Right lobe of liver (tissue), 6 donors: Measurements from ENCODE around the gene TEX12. TPM values are rescaled to one million over a fixed set of nuclear protein-coding genes. Genes with fewer than 3 reads are reported as not detected.
"Not testable (repeated sequence)": the region's sequence is repeated elsewhere in the genome, so short reads cannot be mapped to it uniquely, and the experiment has no call there.

Experiments
- ATAC-seq, 4 donors: fragments of 200-7000 bp; cut with Tn5 transposase; one replicate each; pipeline ENCODE4 v1.9.1; 2020; ENCODE audit warnings: mild to moderate bottlenecking in 4 of 4, moderate library complexity in 4 of 4
- DNase-seq, 3 donors: peaks; one replicate each; pipeline ENCODE4 v3.0.0-alpha.2; 2020
- H3K27ac ChIP-seq, 3 donors: fragments of 200-600 bp; one replicate each; pipeline ENCODE4 v1.8.0; 2022
- H3K27me3 ChIP-seq, 2 donors: fragments of 200-600 bp; one replicate each; pipeline ENCODE4 v1.8.0; 2022
- H3K36me3 ChIP-seq, 4 donors: fragments of 200-600 bp; sonication (generic) in 1 of 4; one replicate each; pipeline versions ENCODE4 v1.5.1 to v1.8.0; 2017 to 2022; ENCODE audit warnings: control low read depth in 1 of 4
- H3K4me1 ChIP-seq, 4 donors: fragments of 200-600 bp; sonication (generic) in 1 of 4; one replicate each; pipeline versions ENCODE4 v1.5.1 to v1.8.0; 2017 to 2022; ENCODE audit warnings: control low read depth in 1 of 4
- H3K4me3 ChIP-seq, 3 donors: fragments of 200-600 bp; one replicate each; pipeline ENCODE4 v1.8.0; 2022
- H3K9me3 ChIP-seq, 4 donors: fragments of 200-600 bp; sonication (generic) in 1 of 4; one replicate each; pipeline versions ENCODE4 v1.5.1 to v1.8.0; 2017 to 2022; ENCODE audit warnings: control low read depth in 1 of 4
- POLR2A ChIP-seq: fragments of 450-650 bp; IDR thresholded peaks from one replicate; pipeline ENCODE4 v1.6.1; 2017; ENCODE audit warnings: antibody characterized with exemption, mild to moderate bottlenecking
- WGBS: methylation state at CpG from one replicate; pipeline ENCODE4 v1.1.6; 2018; ENCODE audit warnings: low coverage, low lambda C conversion rate; ENCODE audit not compliant: insufficient coverage; ENCODE audit errors: missing lambda C conversion rate; 5-methylcytosine and 5-hydroxymethylcytosine counted together
- intact Hi-C, 2 donors: fragments of 100-400 bp; cut with DNase I; formaldehyde crosslinking; loops; one replicate each; pipeline versions ENCODE4 v1.11.2 to v1.14.1; 2022
- total RNA-seq, 6 experiments: library from RNA; depleted of rRNA in 2 of 6; stranded (reverse); fragments of >200 nt in 2 of 6; fragmentation: NEBNext Ultra II Directional in 3 of 6; extraction: Animal tissue kit (Norgen Biotek cat#: 25700) in 3 of 6; gene quantifications; one replicate each; pipeline versions ENCODE4 v1.1.0 to v1.2.4, GENCODE V29; 2016 to 2023
- TF ChIP-seq, protein P1 (sequence below), 4 donors: fragments of 200-600 bp in 3 of 4; fragments of 450-650 bp in 1 of 4; IDR thresholded peaks; one replicate each; pipeline versions ENCODE4 v1.5.1 to v1.8.0; 2016 to 2022; ENCODE audit warnings: antibody characterized with exemption in 4 of 4, mild to moderate bottlenecking in 2 of 4
- donor health status: DM: no; HTN: yes; CAD: no.
- donor health status: DM: no; HTN: no; CAD: no.
- donor health status: DM: no; HTN: no; CAD: no.
- donor health status: DM: no; HTN: yes; CAD: no.
- donor health status: DM: no; HTN: yes; CAD: no.

The TEX12 gene
- total RNA-seq, 6 experiments from 2014 or later, result 0.31 TPM; not detected in 5

DNA sequence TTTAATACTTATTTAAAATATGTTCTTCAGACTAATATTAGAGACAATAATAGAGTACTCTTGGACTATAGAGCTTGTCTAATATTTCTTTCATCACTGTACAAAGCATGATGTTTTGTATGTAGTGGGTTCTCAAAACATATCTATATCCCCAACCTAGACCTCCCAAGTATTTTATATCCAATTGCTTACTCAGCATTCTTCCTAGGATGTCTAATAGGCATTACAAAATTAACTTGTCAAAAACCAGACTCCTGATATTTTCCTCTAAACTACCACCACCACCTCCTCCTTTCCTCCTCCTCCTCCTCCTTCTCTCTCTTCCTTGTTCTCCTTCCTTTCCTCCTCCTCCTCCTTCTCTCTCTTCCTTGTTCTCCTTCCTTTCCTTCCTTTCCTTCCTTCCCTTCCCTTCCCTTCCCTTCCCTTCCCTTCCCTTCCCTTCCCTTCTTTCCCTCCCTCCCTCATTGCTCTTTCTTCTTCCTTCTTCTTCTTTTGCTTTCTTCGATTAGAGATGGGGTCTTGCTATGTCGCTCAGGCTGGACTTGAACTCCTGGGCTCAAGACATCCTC, 29.4 kb downstream of the TEX12 start:
- no peak for TF ChIP-seq POLR2A
- TF ChIP-seq, protein P1, sequence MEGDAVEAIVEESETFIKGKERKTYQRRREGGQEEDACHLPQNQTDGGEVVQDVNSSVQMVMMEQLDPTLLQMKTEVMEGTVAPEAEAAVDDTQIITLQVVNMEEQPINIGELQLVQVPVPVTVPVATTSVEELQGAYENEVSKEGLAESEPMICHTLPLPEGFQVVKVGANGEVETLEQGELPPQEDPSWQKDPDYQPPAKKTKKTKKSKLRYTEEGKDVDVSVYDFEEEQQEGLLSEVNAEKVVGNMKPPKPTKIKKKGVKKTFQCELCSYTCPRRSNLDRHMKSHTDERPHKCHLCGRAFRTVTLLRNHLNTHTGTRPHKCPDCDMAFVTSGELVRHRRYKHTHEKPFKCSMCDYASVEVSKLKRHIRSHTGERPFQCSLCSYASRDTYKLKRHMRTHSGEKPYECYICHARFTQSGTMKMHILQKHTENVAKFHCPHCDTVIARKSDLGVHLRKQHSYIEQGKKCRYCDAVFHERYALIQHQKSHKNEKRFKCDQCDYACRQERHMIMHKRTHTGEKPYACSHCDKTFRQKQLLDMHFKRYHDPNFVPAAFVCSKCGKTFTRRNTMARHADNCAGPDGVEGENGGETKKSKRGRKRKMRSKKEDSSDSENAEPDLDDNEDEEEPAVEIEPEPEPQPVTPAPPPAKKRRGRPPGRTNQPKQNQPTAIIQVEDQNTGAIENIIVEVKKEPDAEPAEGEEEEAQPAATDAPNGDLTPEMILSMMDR (IDR thresholded peaks at IDR 0.05), result no peak
- H3K36me3 ChIP-seq, result peaks cover 0 to 27% (median 1%) of the 10 kb centered on the region in 4 donors
- H3K27ac ChIP-seq, result no peak overlapping the region
- DNase-seq (no peak), ATAC-seq (no peak)
- no peaks in the 10 kb centered on the region for H3K9me3 ChIP-seq
- WGBS, result 71% methylated on average over 2 of the region's 2 CpGs
- intact Hi-C loops, result no loop called here
- peaks cover 0 to 26% (median 0%) of the 10 kb centered on the region in 4 donors for H3K4me1 ChIP-seq
- H3K4me3 ChIP-seq, result no peak overlapping the region
- no peaks in the 10 kb centered on the region for H3K27me3 ChIP-seq

DNA sequence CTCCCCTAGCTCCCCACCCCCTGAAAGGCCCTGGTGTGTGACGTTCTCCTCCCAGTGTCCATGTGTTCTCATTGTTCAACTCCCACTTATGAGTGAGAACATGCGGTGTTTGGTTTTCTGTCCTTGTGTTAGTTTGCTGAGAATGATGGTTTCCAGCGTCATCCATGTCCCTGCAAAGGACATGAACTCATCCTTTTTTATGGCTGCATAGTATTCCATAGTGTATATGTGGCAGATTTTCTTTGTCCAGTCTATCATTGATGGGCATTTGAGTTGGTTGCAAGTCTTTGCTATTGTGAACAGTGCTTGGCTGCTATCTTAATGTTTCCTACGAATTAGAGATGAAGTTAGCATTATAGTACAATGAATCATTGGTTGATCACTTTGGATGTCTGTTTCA, 31.9 kb downstream of the TEX12 start:
- intact Hi-C loops, H3K4me3 ChIP-seq, ATAC-seq, DNase-seq, H3K9me3 ChIP-seq, H3K27me3 ChIP-seq, H3K27ac ChIP-seq: not testable (repeated sequence)
- WGBS, result 76% methylated on average over 4 of the region's 4 CpGs
- H3K4me1 ChIP-seq, result peaks cover 0 to 17% (median 0%) of the 10 kb centered on the region in 4 donors
- H3K36me3 ChIP-seq, result peaks cover 0 to 35% (median 5%) of the 10 kb centered on the region in 4 donors

DNA sequence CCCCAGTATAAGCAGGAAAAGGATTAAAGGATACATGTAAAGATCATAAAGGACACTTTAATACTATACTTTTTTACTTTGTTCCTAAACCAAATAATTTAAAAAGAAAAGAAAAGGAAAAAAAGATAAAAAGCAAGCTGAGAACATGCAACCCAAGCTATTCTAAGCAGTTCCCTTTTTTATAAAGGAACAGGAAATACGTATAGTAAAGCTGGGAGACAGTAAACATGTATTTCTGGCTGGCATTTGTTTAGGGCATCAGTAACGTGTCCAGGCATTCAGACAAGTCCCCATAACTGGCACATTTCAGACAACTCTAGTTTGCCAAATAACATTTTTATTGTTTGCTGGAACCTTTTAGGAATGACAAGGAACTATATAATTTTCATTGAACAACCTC, 33.1 kb downstream of the TEX12 start:
- Histone ChIP-seq H3K9me3 (no peaks in the 10 kb centered on the region), H3K4me3 (no peak overlapping the region), H3K27me3 (no peaks in the 10 kb centered on the region), H3K36me3 (peaks cover 0 to 29% (median 5%) of the 10 kb centered on the region in 4 donors), H3K4me1 (peaks cover 0 to 8% (median 0%) of the 10 kb centered on the region in 4 donors), H3K27ac (no peak overlapping the region)
- ATAC-seq (no peak), DNase-seq (no peak)
- intact Hi-C loops, result no loop called here
- TF ChIP-seq, protein P1 (IDR thresholded peaks at IDR 0.05), result no peak
- TF ChIP-seq POLR2A, result no peak
- 23% methylated on average over 2 of the region's 2 CpGs for WGBS

DNA sequence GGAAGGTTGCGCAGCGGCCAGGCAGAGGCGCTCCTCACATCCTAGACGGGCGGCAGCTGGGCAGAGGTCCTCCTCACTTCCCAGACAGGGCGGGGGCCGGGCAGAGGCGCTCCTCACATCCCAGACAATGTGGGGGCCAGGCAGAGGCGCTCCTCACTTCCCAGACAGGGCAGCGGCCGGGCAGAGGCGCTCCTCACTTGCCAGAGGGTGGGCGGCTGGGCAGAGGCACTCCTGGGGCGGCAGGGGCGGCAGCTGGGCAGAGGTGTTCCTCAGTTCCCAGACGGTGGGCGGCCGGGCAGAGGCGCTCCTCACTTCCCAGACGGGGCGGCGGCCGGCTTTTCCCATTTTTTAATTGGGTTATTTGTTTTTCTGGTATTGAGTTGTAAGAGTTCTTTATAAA, 38.9 kb downstream of the TEX12 start:
- Histone ChIP-seq H3K27ac (no peak overlapping the region), H3K4me1 (peaks cover 0 to 17% (median 2%) of the 10 kb centered on the region in 4 donors), H3K36me3 (peaks cover 0 to 33% (median 5%) of the 10 kb centered on the region in 4 donors), H3K9me3 (no peaks in the 10 kb centered on the region), H3K27me3 (no peaks in the 10 kb centered on the region), H3K4me3 (no peak overlapping the region)
- DNase-seq (peak in 1 of 3 donors; percentile 55), ATAC-seq (no peak)
- intact Hi-C loops, result no loop called here
- WGBS, result 96% methylated on average over 12 of the region's 23 CpGs
- TF ChIP-seq, protein P1 (IDR thresholded peaks at IDR 0.05), result no peak
- no peak for TF ChIP-seq POLR2A

DNA sequence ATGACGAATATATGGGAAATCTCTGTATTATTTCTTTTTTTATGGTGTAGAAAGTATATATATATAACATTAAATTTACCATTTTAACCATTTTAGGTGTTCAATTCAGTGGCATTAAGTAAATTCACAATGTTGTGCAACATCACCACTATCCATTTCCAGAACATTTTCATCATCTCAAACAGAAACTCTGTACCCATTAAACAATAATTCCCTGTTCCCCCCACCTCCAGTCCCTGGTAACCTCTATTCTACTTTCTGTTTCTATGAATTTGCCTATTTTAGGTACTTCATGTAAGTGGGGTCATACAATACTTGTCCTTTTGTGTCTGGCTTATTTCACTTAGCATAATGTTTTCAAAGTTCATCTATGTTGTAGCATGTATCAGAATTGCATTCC, 43.7 kb downstream of the TEX12 start:
- DNase-seq (no peak), ATAC-seq (peak; percentile 38 to 67 (median 60))
- Histone ChIP-seq H3K27me3 (no peaks in the 10 kb centered on the region), H3K4me3 (no peak overlapping the region), H3K4me1 (peaks cover 0 to 64% (median 14%) of the 10 kb centered on the region in 4 donors), H3K36me3 (peaks cover 0 to 4% (median 0%) of the 10 kb centered on the region in 4 donors), H3K9me3 (no peaks in the 10 kb centered on the region), H3K27ac (peak overlapping the region; percentile 41 to 96 (median 62))
- intact Hi-C loops, result no loop called here
- TF ChIP-seq POLR2A, result no peak
- TF ChIP-seq, protein P1 (IDR thresholded peaks at IDR 0.05), result no peak
- WGBS, result 47% methylated on average over 1 of the region's 1 CpG
